ENCODE results near the gene NUP85.
"Not testable (repeated sequence)": the region's sequence is repeated elsewhere in the genome, so short reads cannot be mapped to it uniquely, and the experiment has no call there.

DNA sequence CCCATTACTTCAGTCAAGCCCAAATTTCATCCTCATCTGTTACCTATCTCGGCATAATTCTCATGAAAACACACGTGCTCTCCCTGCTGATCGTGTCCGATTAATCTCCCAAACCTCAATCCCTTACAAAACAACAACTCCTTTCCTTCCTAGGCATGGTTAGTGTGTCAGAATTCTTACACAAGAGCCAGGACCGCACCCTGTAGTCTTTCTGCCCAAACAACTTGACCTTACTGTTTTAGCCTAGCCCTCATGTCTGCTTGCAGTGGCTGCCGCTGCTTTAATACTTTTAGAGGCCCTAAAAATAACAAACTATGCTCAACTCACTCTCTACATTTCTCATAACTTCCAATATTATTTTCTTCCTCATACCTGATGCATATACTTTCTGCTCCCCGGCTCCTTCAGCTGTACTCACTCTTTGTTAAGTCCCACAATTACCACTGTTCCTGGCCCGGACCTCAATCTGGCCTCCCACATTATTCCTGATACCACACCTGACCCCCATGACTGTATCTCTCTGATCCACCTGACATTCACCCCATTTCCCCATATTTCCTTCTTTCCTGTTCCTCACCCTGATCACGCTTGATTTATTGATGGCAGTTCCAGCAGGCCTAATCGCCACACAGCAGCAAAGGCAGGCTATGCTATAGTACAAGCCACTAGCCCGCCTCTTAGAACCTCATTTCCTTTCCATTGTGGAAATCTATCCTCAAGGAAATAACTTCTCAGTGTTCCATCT is 50.6 kb downstream of the NUP85 start:
- not testable (repeated sequence) for TF ChIP-seq POLR2AphosphoS5 (IDR thresholded peaks at IDR 0.05; ENCODE audit: borderline replicate concordance, low read depth, low read length); EZH2 (IDR thresholded peaks at IDR 0.05); FOXP2 (optimal IDR thresholded peaks at IDR 0.05; ENCODE audit: control extremely low read depth, extremely low read length, insufficient read depth)
